HEK293 (cell line): ENCODE results near the gene EME1.

ENCODE experiments used
- CTCF ChIA-PET: fragments of 350-600 bp; formaldehyde crosslinking; extraction: SDS; loops from one replicate; lab custom pipeline; 2021; ENCODE audit warnings: antibody characterized with exemption; lab: Yijun Ruan, JAX
- POLR2A ChIA-PET: fragments of 300-600 bp; formaldehyde crosslinking; extraction: SDS; loops from one replicate; lab custom pipeline; 2020; ENCODE audit warnings: antibody characterized with exemption, inconsistent platforms; lab: Yijun Ruan, JAX
- H3K27ac ChIP-seq: fragments of 200-500 bp; sonication (Bioruptor generic); 2 replicates; pipeline ENCODE4 v1.5.1; 2014; ENCODE audit warnings: low read depth, low read length, control low read depth, inconsistent platforms; ENCODE audit errors: extremely low read depth
- H3K36me3 ChIP-seq, 2 experiments: fragments of 200-500 bp in 1 of 2; sonication (Bioruptor generic) in 1 of 2; 1 replicate in 1 of 2; 2 replicates in 1 of 2; pipeline ENCODE4 v1.5.1; 2014 to 2017; ENCODE audit warnings: inconsistent platforms in 2 of 2, low read length in 2 of 2; ENCODE audit not compliant: control insufficient read depth in 2 of 2, insufficient read depth in 1 of 2
- H3K4me1 ChIP-seq: fragments of 200-500 bp; sonication (Bioruptor generic); 2 replicates; pipeline ENCODE4 v1.5.1; 2014; ENCODE audit warnings: mild to moderate bottlenecking, low read length, inconsistent platforms; ENCODE audit not compliant: control insufficient read depth, insufficient read depth
- H3K4me3 ChIP-seq: 2 replicates; pipeline ENCODE4 v1.5.1; 2011; ENCODE audit warnings: low read depth, mild to moderate bottlenecking, control low read depth, low read length, moderate library complexity
- H3K9me3 ChIP-seq: fragments of 200-500 bp; sonication (Bioruptor generic); 2 replicates; pipeline ENCODE4 v1.5.1; 2014; ENCODE audit warnings: low read depth, low read length, inconsistent platforms; ENCODE audit not compliant: control insufficient read depth, insufficient read depth
- EGR2 ChIP-seq: fragments of 450-650 bp; formaldehyde crosslinking; IDR thresholded peaks from 2 replicates; pipeline ENCODE4 v1.5.1; 2016; ENCODE audit warnings: low read depth, missing biosample characterization, missing genetic modification characterization
- GLI2 ChIP-seq: fragments of 450-650 bp; formaldehyde crosslinking; IDR thresholded peaks from 2 replicates; pipeline ENCODE4; 2017; ENCODE audit warnings: missing biosample characterization, missing genetic modification characterization, low read depth, borderline replicate concordance
- GLIS1 ChIP-seq: fragments of 450-650 bp; formaldehyde crosslinking; IDR thresholded peaks from 2 replicates; pipeline ENCODE4 v1.5.1; 2016; ENCODE audit warnings: missing biosample characterization, missing genetic modification characterization
- HOXA7 ChIP-seq: sonication (generic); formaldehyde crosslinking; IDR thresholded peaks from 2 replicates; pipeline ENCODE4 v1.8.1; 2022; ENCODE audit warnings: missing genetic modification reagents, borderline replicate concordance
- KLF8 ChIP-seq: fragments of 450-650 bp; formaldehyde crosslinking; IDR thresholded peaks from 2 replicates; pipeline ENCODE4 v1.5.1; 2016; ENCODE audit warnings: missing biosample characterization, missing genetic modification characterization
- RBAK ChIP-seq: fragments of 450-650 bp; formaldehyde crosslinking; IDR thresholded peaks from 2 replicates; pipeline ENCODE4 v1.5.1; 2016; ENCODE audit warnings: missing biosample characterization, missing genetic modification characterization
- SP2 ChIP-seq: fragments of 450-650 bp; formaldehyde crosslinking; IDR thresholded peaks from 2 replicates; pipeline ENCODE4 v1.5.1; 2016; ENCODE audit warnings: missing biosample characterization, missing genetic modification characterization
- SP3 ChIP-seq: fragments of 450-650 bp; formaldehyde crosslinking; IDR thresholded peaks from 2 replicates; pipeline ENCODE4 v1.5.1; 2016; ENCODE audit warnings: missing biosample characterization, missing genetic modification characterization
- YY1 ChIP-seq: fragments of 450-650 bp; formaldehyde crosslinking; IDR thresholded peaks from 2 replicates; pipeline ENCODE4 v1.5.1; 2018; ENCODE audit warnings: missing biosample characterization, missing genetic modification characterization
- ZFHX2 ChIP-seq: fragments of 450-650 bp; formaldehyde crosslinking; conservative IDR thresholded peaks from 2 replicates; pipeline ENCODE4 v1.5.1; 2016; ENCODE audit warnings: missing biosample characterization, missing genetic modification characterization
- ZFP37 ChIP-seq: fragments of 450-650 bp; formaldehyde crosslinking; IDR thresholded peaks from 2 replicates; pipeline ENCODE4 v1.5.1; 2016; ENCODE audit warnings: missing biosample characterization, missing genetic modification characterization
- ZNF121 ChIP-seq: fragments of 450-650 bp; formaldehyde crosslinking; IDR thresholded peaks from 2 replicates; pipeline ENCODE4 v1.5.1; 2016; ENCODE audit warnings: missing biosample characterization, missing genetic modification characterization
- ZNF132 ChIP-seq: fragments of 450-650 bp; formaldehyde crosslinking; IDR thresholded peaks from 2 replicates; pipeline ENCODE4 v1.5.1; 2017; ENCODE audit warnings: missing biosample characterization, missing genetic modification characterization, borderline replicate concordance
- ZNF423 ChIP-seq: fragments of 450-650 bp; formaldehyde crosslinking; IDR thresholded peaks from 2 replicates; pipeline ENCODE4 v1.5.1; 2016; ENCODE audit warnings: missing biosample characterization, missing genetic modification characterization
- ZNF48 ChIP-seq: fragments of 450-650 bp; formaldehyde crosslinking; IDR thresholded peaks from 2 replicates; pipeline ENCODE4 v1.5.1; 2016; ENCODE audit warnings: missing biosample characterization, missing genetic modification characterization
- ZNF610 ChIP-seq: fragments of 450-650 bp; formaldehyde crosslinking; IDR thresholded peaks from 2 replicates; pipeline ENCODE4 v1.5.1; 2016; ENCODE audit warnings: missing biosample characterization, missing genetic modification characterization, borderline replicate concordance
- ZNF621 ChIP-seq: fragments of 450-650 bp; formaldehyde crosslinking; IDR thresholded peaks from 2 replicates; pipeline ENCODE4 v1.5.1; 2017; ENCODE audit warnings: missing biosample characterization, missing genetic modification characterization
- ZNF660 ChIP-seq: fragments of 450-650 bp; IDR thresholded peaks from 2 replicates; pipeline ENCODE4 v1.5.1; 2018; ENCODE audit warnings: missing biosample characterization, mild to moderate bottlenecking, missing genetic modification characterization
- ZNF701 ChIP-seq: fragments of 450-650 bp; formaldehyde crosslinking; IDR thresholded peaks from 2 replicates; pipeline ENCODE4 v1.5.1; 2016; ENCODE audit warnings: missing biosample characterization, missing genetic modification characterization
- ZNF707 ChIP-seq: fragments of 450-650 bp; formaldehyde crosslinking; IDR thresholded peaks from 2 replicates; pipeline ENCODE4 v1.5.1; 2016; ENCODE audit warnings: missing biosample characterization, missing genetic modification characterization
- ZNF785 ChIP-seq: fragments of 450-650 bp; formaldehyde crosslinking; IDR thresholded peaks from 2 replicates; pipeline ENCODE4 v1.5.1; 2016; ENCODE audit warnings: missing biosample characterization, missing genetic modification characterization
- ZNF837 ChIP-seq: fragments of 450-650 bp; formaldehyde crosslinking; IDR thresholded peaks from 2 replicates; pipeline ENCODE4 v1.5.1; 2016; ENCODE audit warnings: missing biosample characterization, missing genetic modification characterization
- TF ChIP-seq, protein P1 (sequence below): fragments of 450-650 bp; formaldehyde crosslinking; IDR thresholded peaks from 2 replicates; pipeline ENCODE4 v1.5.1; 2016; ENCODE audit warnings: missing biosample characterization, missing genetic modification characterization
- TF ChIP-seq, protein P2 (sequence below): fragments of 450-650 bp; formaldehyde crosslinking; IDR thresholded peaks from 2 replicates; pipeline ENCODE4 v1.5.1; 2017; ENCODE audit warnings: missing biosample characterization, missing genetic modification characterization
- TF ChIP-seq, protein P3 (sequence below): fragments of 450-650 bp; formaldehyde crosslinking; IDR thresholded peaks from 2 replicates; pipeline ENCODE4 v1.5.1; 2017; ENCODE audit warnings: missing biosample characterization, missing genetic modification characterization
- TF ChIP-seq, protein P4 (sequence below): fragments of 450-650 bp; formaldehyde crosslinking; IDR thresholded peaks from 2 replicates; pipeline ENCODE4 v1.5.1; 2016; ENCODE audit warnings: missing biosample characterization, missing genetic modification characterization

EME1 gene

DNA sequence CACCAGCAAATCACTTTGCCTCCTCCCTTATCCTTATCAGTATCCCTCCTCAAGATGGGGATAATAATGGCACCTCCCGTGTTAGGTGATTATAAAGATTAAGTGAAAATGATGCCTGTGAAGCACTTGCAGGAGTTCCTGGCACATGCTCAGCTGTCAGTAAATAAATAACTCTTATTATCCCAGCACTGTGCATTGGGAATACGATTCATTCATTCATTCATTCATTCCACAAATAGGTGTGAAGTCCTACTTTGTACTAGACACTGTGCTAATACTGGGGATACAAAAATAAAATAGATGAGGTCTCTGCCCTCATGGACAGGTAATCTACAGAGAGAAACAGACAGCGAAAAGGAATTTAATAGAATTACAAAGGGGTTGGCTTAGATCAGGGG is 25.1 kb upstream of the EME1 start (continued):
- no peak for TF ChIP-seq ZNF837
- TF ChIP-seq SP2 (tag by site-specific recombination) = no peak
- TF ChIP-seq ZFP37 (tag by site-specific recombination) = no peak
- no peak for TF ChIP-seq ZNF132 (tag by site-specific recombination)

DNA sequence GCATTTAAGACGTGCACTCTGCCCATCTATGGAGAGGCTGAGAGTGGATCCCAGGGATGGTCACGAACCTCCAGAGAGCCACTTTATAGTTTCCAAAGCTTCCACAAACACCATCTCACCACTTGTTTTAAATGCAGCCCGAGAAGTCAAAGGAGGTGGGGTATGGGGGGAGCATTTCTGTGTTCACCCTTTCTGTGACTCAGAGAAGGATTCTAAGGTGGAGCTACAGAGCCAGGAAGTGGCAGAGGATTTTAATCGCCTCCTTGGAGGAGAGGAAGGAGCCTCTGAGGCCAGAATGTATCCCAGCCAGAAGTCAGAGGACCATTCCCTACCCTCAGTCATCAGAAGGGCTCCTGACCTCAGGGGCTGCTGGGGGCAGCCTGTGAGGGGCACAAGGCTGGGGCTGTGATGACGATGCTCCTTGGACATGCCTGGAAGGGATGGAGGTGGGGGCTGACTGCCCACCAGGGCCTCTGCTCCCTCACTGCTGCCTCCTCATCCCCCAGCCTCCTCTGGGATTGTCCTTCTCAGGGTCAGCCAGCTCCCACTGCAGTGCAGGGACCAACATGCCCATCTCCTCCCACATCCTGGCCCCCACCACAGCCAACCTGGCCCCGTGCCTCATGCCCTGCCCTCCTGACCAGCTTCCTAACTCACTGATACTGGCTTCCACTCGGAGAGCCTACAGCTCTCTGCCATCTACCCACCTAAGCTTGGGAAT is 24.3 kb upstream of the EME1 start:
- POLR2A ChIA-PET = interaction anchor here (0.7 to 1.5 kb wide), 3 partner anchors 11 to 48 kb away, joined by 3 to 8 read pairs (median 4); partner anchors contain the start of gene LRRC59
- Histone ChIP-seq H3K9me3 (no peaks in the 10 kb centered on the region), H3K4me3 (no peak overlapping the region)
- TF ChIP-seq, protein P1, sequence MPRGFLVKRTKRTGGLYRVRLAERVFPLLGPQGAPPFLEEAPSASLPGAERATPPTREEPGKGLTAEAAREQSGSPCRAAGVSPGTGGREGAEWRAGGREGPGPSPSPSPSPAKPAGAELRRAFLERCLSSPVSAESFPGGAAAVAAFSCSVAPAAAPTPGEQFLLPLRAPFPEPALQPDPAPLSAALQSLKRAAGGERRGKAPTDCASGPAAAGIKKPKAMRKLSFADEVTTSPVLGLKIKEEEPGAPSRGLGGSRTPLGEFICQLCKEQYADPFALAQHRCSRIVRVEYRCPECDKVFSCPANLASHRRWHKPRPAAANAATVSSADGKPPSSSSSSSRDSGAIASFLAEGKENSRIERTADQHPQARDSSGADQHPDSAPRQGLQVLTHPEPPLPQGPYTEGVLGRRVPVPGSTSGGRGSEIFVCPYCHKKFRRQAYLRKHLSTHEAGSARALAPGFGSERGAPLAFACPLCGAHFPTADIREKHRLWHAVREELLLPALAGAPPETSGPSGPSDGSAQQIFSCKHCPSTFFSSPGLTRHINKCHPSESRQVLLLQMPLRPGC (tag by site-specific recombination) = no peak
- peak; percentile 56; the same call in 1 of the 2 replicates for TF ChIP-seq EGR2
- peak; percentile 37 for TF ChIP-seq ZFHX2 (tag by site-specific recombination)
- TF ChIP-seq ZNF610 (tag by site-specific recombination) = no peak
- no peak for TF ChIP-seq ZNF707 (tag by site-specific recombination)
- TF ChIP-seq, protein P2, sequence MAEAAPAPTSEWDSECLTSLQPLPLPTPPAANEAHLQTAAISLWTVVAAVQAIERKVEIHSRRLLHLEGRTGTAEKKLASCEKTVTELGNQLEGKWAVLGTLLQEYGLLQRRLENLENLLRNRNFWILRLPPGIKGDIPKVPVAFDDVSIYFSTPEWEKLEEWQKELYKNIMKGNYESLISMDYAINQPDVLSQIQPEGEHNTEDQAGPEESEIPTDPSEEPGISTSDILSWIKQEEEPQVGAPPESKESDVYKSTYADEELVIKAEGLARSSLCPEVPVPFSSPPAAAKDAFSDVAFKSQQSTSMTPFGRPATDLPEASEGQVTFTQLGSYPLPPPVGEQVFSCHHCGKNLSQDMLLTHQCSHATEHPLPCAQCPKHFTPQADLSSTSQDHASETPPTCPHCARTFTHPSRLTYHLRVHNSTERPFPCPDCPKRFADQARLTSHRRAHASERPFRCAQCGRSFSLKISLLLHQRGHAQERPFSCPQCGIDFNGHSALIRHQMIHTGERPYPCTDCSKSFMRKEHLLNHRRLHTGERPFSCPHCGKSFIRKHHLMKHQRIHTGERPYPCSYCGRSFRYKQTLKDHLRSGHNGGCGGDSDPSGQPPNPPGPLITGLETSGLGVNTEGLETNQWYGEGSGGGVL (tag by site-specific recombination) = no peak
- TF ChIP-seq HOXA7 (CRISPR knock-in tag) = no peak
- TF ChIP-seq GLI2 (tag by site-specific recombination) = no peak
- TF ChIP-seq SP3 = no peak
- no peak for TF ChIP-seq GLIS1 (tag by site-specific recombination)
- no peak for TF ChIP-seq RBAK (tag by site-specific recombination)
- no peak for TF ChIP-seq ZNF121 (tag by site-specific recombination)
- TF ChIP-seq, all 188 proteins: peak for 2
- Histone ChIP-seq H3K27ac (no peak overlapping the region), H3K4me1 (peaks cover 11% of the 10 kb centered on the region), H3K36me3 (peaks cover 0 to 27% of the 10 kb centered on the region in 2 experiments; a peak in 1 of 3 replicates)
- CTCF ChIA-PET = interaction anchor here (1.0 to 4.2 kb wide), 3 partner anchors 13 to 147 kb away, joined by 3 to 39 read pairs (median 5); partner anchors contain the start of gene LRRC59

DNA sequence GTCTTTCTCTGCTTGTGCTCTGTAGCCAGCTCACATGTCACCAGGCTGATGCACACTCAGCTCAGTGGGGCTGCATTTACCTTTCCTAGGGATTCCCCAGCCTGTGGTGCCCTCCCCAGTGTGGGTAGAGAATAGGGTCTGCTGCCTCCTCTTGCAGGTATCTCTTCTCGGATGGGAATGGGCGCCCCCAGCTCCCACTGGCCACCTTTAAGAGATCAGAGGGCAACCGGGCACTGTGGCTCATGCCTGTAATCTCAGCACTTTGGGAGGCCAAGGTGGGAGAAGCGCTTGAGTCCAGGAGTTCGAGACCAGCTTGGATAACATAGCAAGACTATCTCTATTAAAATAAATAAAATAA is 23.8 kb upstream of the EME1 start:
- no peak for TF ChIP-seq ZNF785 (tag by site-specific recombination)
- no peak for TF ChIP-seq KLF8
- TF ChIP-seq ZNF701 (tag by site-specific recombination) = no peak
- no peak for TF ChIP-seq YY1
- TF ChIP-seq, protein P3, sequence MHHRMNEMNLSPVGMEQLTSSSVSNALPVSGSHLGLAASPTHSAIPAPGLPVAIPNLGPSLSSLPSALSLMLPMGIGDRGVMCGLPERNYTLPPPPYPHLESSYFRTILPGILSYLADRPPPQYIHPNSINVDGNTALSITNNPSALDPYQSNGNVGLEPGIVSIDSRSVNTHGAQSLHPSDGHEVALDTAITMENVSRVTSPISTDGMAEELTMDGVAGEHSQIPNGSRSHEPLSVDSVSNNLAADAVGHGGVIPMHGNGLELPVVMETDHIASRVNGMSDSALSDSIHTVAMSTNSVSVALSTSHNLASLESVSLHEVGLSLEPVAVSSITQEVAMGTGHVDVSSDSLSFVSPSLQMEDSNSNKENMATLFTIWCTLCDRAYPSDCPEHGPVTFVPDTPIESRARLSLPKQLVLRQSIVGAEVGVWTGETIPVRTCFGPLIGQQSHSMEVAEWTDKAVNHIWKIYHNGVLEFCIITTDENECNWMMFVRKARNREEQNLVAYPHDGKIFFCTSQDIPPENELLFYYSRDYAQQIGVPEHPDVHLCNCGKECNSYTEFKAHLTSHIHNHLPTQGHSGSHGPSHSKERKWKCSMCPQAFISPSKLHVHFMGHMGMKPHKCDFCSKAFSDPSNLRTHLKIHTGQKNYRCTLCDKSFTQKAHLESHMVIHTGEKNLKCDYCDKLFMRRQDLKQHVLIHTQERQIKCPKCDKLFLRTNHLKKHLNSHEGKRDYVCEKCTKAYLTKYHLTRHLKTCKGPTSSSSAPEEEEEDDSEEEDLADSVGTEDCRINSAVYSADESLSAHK (tag by site-specific recombination) = no peak
- no peak for TF ChIP-seq ZNF423 (tag by site-specific recombination)
- no peak for TF ChIP-seq ZNF621 (tag by site-specific recombination)
- no peak for TF ChIP-seq ZNF48
- TF ChIP-seq, protein P4, sequence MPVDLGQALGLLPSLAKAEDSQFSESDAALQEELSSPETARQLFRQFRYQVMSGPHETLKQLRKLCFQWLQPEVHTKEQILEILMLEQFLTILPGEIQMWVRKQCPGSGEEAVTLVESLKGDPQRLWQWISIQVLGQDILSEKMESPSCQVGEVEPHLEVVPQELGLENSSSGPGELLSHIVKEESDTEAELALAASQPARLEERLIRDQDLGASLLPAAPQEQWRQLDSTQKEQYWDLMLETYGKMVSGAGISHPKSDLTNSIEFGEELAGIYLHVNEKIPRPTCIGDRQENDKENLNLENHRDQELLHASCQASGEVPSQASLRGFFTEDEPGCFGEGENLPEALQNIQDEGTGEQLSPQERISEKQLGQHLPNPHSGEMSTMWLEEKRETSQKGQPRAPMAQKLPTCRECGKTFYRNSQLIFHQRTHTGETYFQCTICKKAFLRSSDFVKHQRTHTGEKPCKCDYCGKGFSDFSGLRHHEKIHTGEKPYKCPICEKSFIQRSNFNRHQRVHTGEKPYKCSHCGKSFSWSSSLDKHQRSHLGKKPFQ (tag by site-specific recombination) = no peak
- TF ChIP-seq ZFHX2 (tag by site-specific recombination) = no peak
- TF ChIP-seq ZNF660 = no peak
- TF ChIP-seq, all 188 proteins: peak for 0
- ChIA-PET CTCF (interaction anchor here (1.0 to 4.2 kb wide), 3 partner anchors 12 to 147 kb away, joined by 3 to 39 read pairs (median 5); partner anchors contain the start of gene LRRC59), POLR2A (interaction anchor here (0.7 to 1.5 kb wide), 3 partner anchors 10 to 48 kb away, joined by 3 to 8 read pairs (median 4); partner anchors contain the start of gene LRRC59)
- Histone ChIP-seq H3K36me3 (peaks cover 0 to 33% of the 10 kb centered on the region in 2 experiments; a peak in 1 of 3 replicates), H3K4me3 (no peak overlapping the region), H3K27ac (no peak overlapping the region), H3K4me1 (peaks cover 11% of the 10 kb centered on the region), H3K9me3 (no peaks in the 10 kb centered on the region)
